A549 (cell line): ENCODE measurements around the gene ADCY7. TPM values are rescaled to one million over a fixed set of nuclear protein-coding genes. Genes with fewer than 3 reads are reported as not detected.
A peak's percentile ranks its signal among the peaks of the same experiment; 100 is the strongest.

Source experiments
- ATAC-seq, 2 experiments: fragments of 200-7000 bp in 1 of 2; fragments of >200 bp in 1 of 2; cut with Nextera tagmentation in 1 of 2; cut with Tn5 transposase in 1 of 2; 3 replicates each; pipeline versions ENCODE4 v1.8.0 to v1.9.1; 2018 to 2020; ENCODE audit warnings: mild to moderate bottlenecking in 1 of 2, moderate library complexity in 1 of 2
- CTCF ChIA-PET: fragments of 300-600 bp; sonication (Branson Sonifier 250); formaldehyde crosslinking; extraction: SDS; loops from one replicate; lab custom pipeline; 2021; ENCODE audit warnings: antibody characterized with exemption, inconsistent platforms; lab: Yijun Ruan, JAX
- POLR2A ChIA-PET: fragments of 350-600 bp; formaldehyde crosslinking; extraction: SDS; loops from one replicate; lab custom pipeline; 2021; ENCODE audit warnings: antibody characterized with exemption, inconsistent platforms; lab: Yijun Ruan, JAX
- DNase-seq, 2 experiments: peaks; one replicate each; pipeline versions ENCODE4 v3.0.0 to v3.0.0-alpha.2; 2011 to 2016; ENCODE audit warnings: low read depth in 1 of 2, low spot score in 1 of 2
- FAIRE-seq: peaks from 2 replicates; lab custom pipeline; 2011; peaks lifted over from hg19 to GRCh38; lab: Jason Lieb, UNC
- H3K27ac ChIP-seq, 2 experiments: fragments of >200 bp; sonication (Bioruptor Twin); formaldehyde crosslinking; 3 replicates each; pipeline ENCODE4 v1.5.1; 2016 to 2017
- H3K4me1 ChIP-seq: fragments of >200 bp; sonication (Bioruptor Twin); formaldehyde crosslinking; 3 replicates; pipeline ENCODE4 v1.6.1; 2016
- H3K4me2 ChIP-seq: fragments of >200 bp; sonication (Bioruptor Twin); formaldehyde crosslinking; 3 replicates; pipeline ENCODE4 v1.6.1; 2016
- H3K4me3 ChIP-seq: fragments of >200 bp; sonication (Bioruptor Twin); formaldehyde crosslinking; 3 replicates; pipeline ENCODE4 v1.5.1; 2016
- H3K9me3 ChIP-seq: fragments of >200 bp; sonication (Bioruptor Twin); formaldehyde crosslinking; 3 replicates; pipeline ENCODE4 v1.6.1; 2016
- CEBPB ChIP-seq, 2 experiments: fragments of >200 bp in 1 of 2; sonication (Bioruptor Twin) in 1 of 2; formaldehyde crosslinking in 1 of 2; IDR thresholded peaks; 2 replicates each; pipeline ENCODE4 v1.6.1; 2012 to 2016
- EHF ChIP-seq: fragments of 250-450 bp; sonication (Bioruptor Pico); IDR thresholded peaks from 2 replicates; pipeline ENCODE4 v1.5.0; 2020; ENCODE audit warnings: mild to moderate bottlenecking
- ESRRA ChIP-seq: fragments of 150-350 bp; IDR thresholded peaks from 2 replicates; pipeline ENCODE4 v1.6.1; 2014; ENCODE audit warnings: mild to moderate bottlenecking, low read length, borderline replicate concordance
- FOSL2 ChIP-seq, 2 experiments: fragments of 450-650 bp in 1 of 2; fragments of >200 bp in 1 of 2; sonication (Bioruptor Twin) in 1 of 2; formaldehyde crosslinking; IDR thresholded peaks; 2 replicates each; pipeline versions ENCODE4 v1.5.0 to v1.6.1; 2016 to 2020; ENCODE audit warnings: mild to moderate bottlenecking in 1 of 2, moderate library complexity in 1 of 2
- HDAC2 ChIP-seq: fragments of 200-600 bp; sonication (generic); IDR thresholded peaks from 2 replicates; pipeline ENCODE4 v1.6.1; 2016
- HMGXB4 ChIP-seq: fragments of 250-450 bp; sonication (Bioruptor Pico); IDR thresholded peaks from 2 replicates; pipeline ENCODE4 v1.5.0; 2021; ENCODE audit warnings: mild to moderate bottlenecking, moderate library complexity, borderline replicate concordance
- HOXB13 ChIP-seq: fragments of 250-450 bp; sonication (Bioruptor Pico); IDR thresholded peaks from 2 replicates; pipeline ENCODE4 v1.5.0; 2020; ENCODE audit warnings: low read depth, mild to moderate bottlenecking, moderate library complexity
- HOXB5 ChIP-seq: fragments of 250-450 bp; sonication (Bioruptor Pico); IDR thresholded peaks from 2 replicates; pipeline ENCODE4 v1.5.0; 2020; ENCODE audit warnings: mild to moderate bottlenecking, moderate library complexity
- KDM5A ChIP-seq: fragments of 200-600 bp; sonication (generic); IDR thresholded peaks from 2 replicates; pipeline ENCODE4 v1.6.1; 2016; ENCODE audit warnings: antibody characterized with exemption, mild to moderate bottlenecking
- MAFK ChIP-seq: fragments of 450-650 bp; IDR thresholded peaks from 2 replicates; pipeline ENCODE4 v1.6.1; 2014; ENCODE audit not compliant: partially characterized antibody
- MAX ChIP-seq: IDR thresholded peaks from 2 replicates; pipeline ENCODE4 v1.6.1; 2012
- NFE2L2 ChIP-seq: fragments of 150-350 bp; conservative IDR thresholded peaks from 2 replicates; pipeline ENCODE4 v1.6.1; 2014; ENCODE audit warnings: low read length
- NR3C1 ChIP-seq: fragments of >200 bp; sonication (Bioruptor Twin); formaldehyde crosslinking; IDR thresholded peaks from 3 replicates; pipeline ENCODE4 v1.6.1; 2017
- SMC3 ChIP-seq: fragments of >200 bp; sonication (Bioruptor Twin); formaldehyde crosslinking; IDR thresholded peaks from 3 replicates; pipeline ENCODE4 v1.6.1; 2018; ENCODE audit warnings: inconsistent platforms
- TP53 ChIP-seq: fragments of 250-450 bp; sonication (Bioruptor Pico); IDR thresholded peaks from 2 replicates; pipeline ENCODE4 v1.5.0; 2021; ENCODE audit warnings: mild to moderate bottlenecking, moderate library complexity
- USF2 ChIP-seq: fragments of 450-650 bp; IDR thresholded peaks from 2 replicates; pipeline ENCODE4 v1.6.1; 2014; ENCODE audit warnings: antibody characterized with exemption
- ZC3H11A ChIP-seq: fragments of 450-650 bp; IDR thresholded peaks from 2 replicates; pipeline ENCODE4 v1.6.1; 2014; ENCODE audit warnings: antibody characterized with exemption, mild to moderate bottlenecking
- ZFP36 ChIP-seq: fragments of 450-650 bp; IDR thresholded peaks from 2 replicates; pipeline ENCODE4 v1.6.1; 2014; ENCODE audit warnings: borderline replicate concordance; ENCODE audit not compliant: partially characterized antibody
- ZNF302 ChIP-seq: fragments of 250-450 bp; sonication (Bioruptor Pico); IDR thresholded peaks from 2 replicates; pipeline ENCODE4 v1.9.0; 2021; ENCODE audit warnings: inconsistent platforms, mild to moderate bottlenecking, moderate library complexity
- ZSCAN20 ChIP-seq: fragments of 250-450 bp; sonication (Bioruptor Pico); IDR thresholded peaks from 2 replicates; pipeline ENCODE4 v1.8.0; 2022; ENCODE audit warnings: mild to moderate bottlenecking, moderate library complexity
- WGBS: methylation state at CpG from one replicate; pipeline ENCODE4 v1.1.6; 2017; ENCODE audit errors: missing lambda C conversion rate; 5-methylcytosine and 5-hydroxymethylcytosine counted together
- polyA plus RNA-seq, 4 experiments: library from polyadenylated mRNA; depleted of rRNA in 3 of 4; stranded (reverse); fragments of >200 nt; fragmentation: RNase III in 1 of 4; extraction: RNeasy Plus Mini Kit Qiagen cat#74134 plus additional on column Dnase treatment in 1 of 4; gene quantifications; 2 replicates in 3 of 4; 3 replicates in 1 of 4; pipeline ENCODE4 v1.2.3, GENCODE V29; 2011 to 2017

The ADCY7 gene
- polyA plus RNA-seq, 2 of the 4 experiments (the other 2 are of a cell fraction) = 10.5 to 18.7 TPM

- POLR2A ChIA-PET = no interaction called here
Observed at GRCh38 chr16:50263940-50264929, 2.1 kb upstream of the ADCY7 start.

GRCh38 chr16:50265260-50265659 lies 1.1 kb upstream of the ADCY7 start:
- Histone ChIP-seq H3K4me1 (peaks cover 28% of the 10 kb centered on the region), H3K9me3 (no peaks in the 10 kb centered on the region), H3K4me3 (no peak overlapping the region), H3K27ac (peak overlapping the region; percentile 50 to 67; a peak in 4 of 6 replicates), H3K4me2 (no peak overlapping the region)
- TF ChIP-seq SMC3 = peak; percentile 29; the same call in 2 of the 3 replicates
- no peak for TF ChIP-seq NR3C1
- TF ChIP-seq MAFK = no peak
- no peak for TF ChIP-seq TP53 (CRISPR knock-in tag)
- FAIRE-seq (no peak), ATAC-seq (peak; percentile 59 to 79; a peak in 5 of 6 replicates), DNase-seq (peak in 1 of 2 experiments; percentile 39)
- ChIA-PET POLR2A (no interaction called here), CTCF (interaction anchor here (0.7 to 1.0 kb wide), 3 partner anchors 8 to 37 kb away, joined by 3 read pairs; no protein-coding TSS in a partner anchor)
- WGBS = 76% methylated on average over 2 of the region's 2 CpGs

More at GRCh38 chr16:50263940-50264929, 2.1 kb upstream of the ADCY7 start:
- Histone ChIP-seq H3K4me3 (no peak overlapping the region), H3K4me1 (peaks cover 30% of the 10 kb centered on the region), H3K4me2 (peak overlapping the region; percentile 39; the same call in 2 of the 3 replicates), H3K9me3 (no peaks in the 10 kb centered on the region), H3K27ac (peak overlapping the region; percentile 50 to 67)
- FAIRE-seq (no peak), ATAC-seq (no peak), DNase-seq (peak in 1 of 2 experiments; percentile 48)
- 90% methylated on average over 7 of the region's 8 CpGs for WGBS
- CTCF ChIA-PET = no interaction called here
- TF ChIP-seq FOSL2 (IDR thresholded peaks at IDR 0.05) (no peak), FOSL2 (CRISPR knock-in tag; IDR thresholded peaks at IDR 0.05) (0 out of 2 replicates have a peak, but pooled peaks have one; percentile 10), KDM5A (no peak), HOXB13 (CRISPR knock-in tag) (no peak), EHF (no peak), ESRRA (no peak), MAFK (peak; percentile 90), HOXB5 (CRISPR knock-in tag) (no peak), ZNF302 (CRISPR knock-in tag) (0 out of 2 replicates have a peak, but pooled peaks have one; percentile 22), MAX (peak; percentile 29; the same call in 1 of the 2 replicates), HMGXB4 (no peak), NFE2L2 (peak; percentile 78), HDAC2 (no peak), ZSCAN20 (0 out of 2 replicates have a peak, but pooled peaks have one; percentile 21), ZFP36 (peak; percentile 83), ZC3H11A (no peak)

- ATAC-seq = no peak
- no peaks in the 10 kb centered on the region for H3K9me3 ChIP-seq
- ChIA-PET POLR2A (no interaction called here), CTCF (interaction anchor here (0.7 to 1.0 kb wide), 3 partner anchors 8 to 37 kb away, joined by 3 read pairs; no protein-coding TSS in a partner anchor)
- FAIRE-seq = no peak
- whole genome bisulfite sequencing = 95% methylated on average over 10 of the region's 10 CpGs
- peaks cover 28% of the 10 kb centered on the region for H3K4me1 ChIP-seq
- DNase-seq = no peak
- H3K4me3 ChIP-seq = no peak overlapping the region
- H3K27ac ChIP-seq = peak overlapping the region in 1 of 2 experiments; percentile 19; a peak in 2 of 6 replicates
- TF ChIP-seq CEBPB (IDR thresholded peaks at IDR 0.05) (no peak), USF2 (no peak), HOXB13 (CRISPR knock-in tag) (no peak)
- H3K4me2 ChIP-seq = no peak overlapping the region
Observed at GRCh38 chr16:50265716-50266336, 525 bp upstream of the ADCY7 start.
